ENCODE data around the gene ZFAND3. TPM values are rescaled to one million over a fixed set of nuclear protein-coding genes. Genes with fewer than 3 reads are reported as not detected.

Gene ZFAND3
- polyA plus RNA-seq, 3 donors = 11.5 to 21.1 (median 11.7) TPM

DNA sequence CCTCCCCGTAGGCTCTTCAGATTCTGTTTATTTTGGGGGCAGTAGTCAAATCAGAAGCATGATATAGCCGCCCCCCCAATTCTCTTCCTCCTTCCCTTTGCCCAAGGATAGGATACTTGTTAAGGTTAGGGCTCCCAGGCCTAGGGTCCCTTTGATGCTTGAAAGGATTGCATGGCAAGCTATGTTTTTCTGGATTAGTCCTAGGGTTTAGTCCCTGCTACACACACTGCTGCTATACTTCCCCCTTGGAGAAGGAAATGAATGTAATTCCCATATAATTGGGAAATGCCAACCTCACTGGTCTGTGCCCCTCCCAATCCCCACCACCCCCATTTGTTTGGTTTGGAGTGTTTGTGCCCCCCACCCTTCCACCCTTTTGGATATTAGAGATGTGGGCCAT, 62.8 kb downstream of the ZFAND3 start:
- no peak overlapping the region for H3K4me2 ChIP-seq (replicated peaks; ENCODE audit: extremely low read depth, low read length, poor library complexity, severe bottlenecking)
- no peak overlapping the region for H3K27ac Mint-ChIP-seq
- H3K4me3 ChIP-seq (replicated peaks in 1 of 3; ENCODE audit: low read depth in 2 of 3, low read length in 3 of 3) = no peak overlapping the region
- H3K27me3 Mint-ChIP-seq (ENCODE audit: low read depth in 3 of 3) = no peaks in the 10 kb centered on the region
- H3K9me3 ChIP-seq (replicated peaks in 1 of 2; ENCODE audit: control insufficient read depth in 1 of 2, insufficient read depth in 1 of 2, low read length in 2 of 2) = no peaks in the 10 kb centered on the region
- H4K20me1 ChIP-seq (ENCODE audit: insufficient read depth, low read length) = peaks cover 100% of the 10 kb centered on the region
- no peaks in the 10 kb centered on the region for H3K9me3 Mint-ChIP-seq
- H2AFZ ChIP-seq (ENCODE audit: insufficient read depth, low read depth, low read length, poor library complexity, severe bottlenecking) = no peak overlapping the region
- no peak for DNase-seq
- TF ChIP-seq, protein P1, sequence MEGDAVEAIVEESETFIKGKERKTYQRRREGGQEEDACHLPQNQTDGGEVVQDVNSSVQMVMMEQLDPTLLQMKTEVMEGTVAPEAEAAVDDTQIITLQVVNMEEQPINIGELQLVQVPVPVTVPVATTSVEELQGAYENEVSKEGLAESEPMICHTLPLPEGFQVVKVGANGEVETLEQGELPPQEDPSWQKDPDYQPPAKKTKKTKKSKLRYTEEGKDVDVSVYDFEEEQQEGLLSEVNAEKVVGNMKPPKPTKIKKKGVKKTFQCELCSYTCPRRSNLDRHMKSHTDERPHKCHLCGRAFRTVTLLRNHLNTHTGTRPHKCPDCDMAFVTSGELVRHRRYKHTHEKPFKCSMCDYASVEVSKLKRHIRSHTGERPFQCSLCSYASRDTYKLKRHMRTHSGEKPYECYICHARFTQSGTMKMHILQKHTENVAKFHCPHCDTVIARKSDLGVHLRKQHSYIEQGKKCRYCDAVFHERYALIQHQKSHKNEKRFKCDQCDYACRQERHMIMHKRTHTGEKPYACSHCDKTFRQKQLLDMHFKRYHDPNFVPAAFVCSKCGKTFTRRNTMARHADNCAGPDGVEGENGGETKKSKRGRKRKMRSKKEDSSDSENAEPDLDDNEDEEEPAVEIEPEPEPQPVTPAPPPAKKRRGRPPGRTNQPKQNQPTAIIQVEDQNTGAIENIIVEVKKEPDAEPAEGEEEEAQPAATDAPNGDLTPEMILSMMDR (IDR thresholded peaks at IDR 0.05) = no peak
- peaks cover 43% of the 10 kb centered on the region for H3K4me1 Mint-ChIP-seq
- no peak overlapping the region for H3K27ac ChIP-seq (ENCODE audit: low read depth in 1 of 2, low read length in 2 of 2)
- WGBS (ENCODE audit: insufficient coverage) = no CpG with 5 or more reads among the region's 2 CpGs
- peaks cover 0 to 4% of the 10 kb centered on the region in 2 donors for H3K36me3 Mint-ChIP-seq
- peaks cover 94% of the 10 kb centered on the region for H3K79me2 ChIP-seq (ENCODE audit: insufficient read depth, low read length)
- H3K36me3 ChIP-seq (replicated peaks in 1 of 2; ENCODE audit: control insufficient read depth in 1 of 2, insufficient read depth in 2 of 2, low read length in 2 of 2) = no peaks in the 10 kb centered on the region
- no peaks in the 10 kb centered on the region for H3K27me3 ChIP-seq (ENCODE audit: control insufficient read depth in 2 of 2, insufficient read depth in 2 of 2, low read length in 2 of 2)
- intact Hi-C loops (cut with micrococcal nuclease) = no loop called here
- H3K4me1 ChIP-seq (ENCODE audit: control insufficient read depth in 1 of 2, insufficient read depth in 2 of 2, low read length in 2 of 2) = peaks cover 13 to 18% of the 10 kb centered on the region in 2 donors
- no peak overlapping the region for H3K9ac ChIP-seq (ENCODE audit: insufficient read depth, low read length, poor library complexity, severe bottlenecking)
- H3K4me3 Mint-ChIP-seq = no peak overlapping the region

GRCh38 chr6:37882724-37883413, 63.3 kb downstream of the ZFAND3 start:
- Histone ChIP-seq H3K79me2 (ENCODE audit: insufficient read depth, low read length) (peaks cover 94% of the 10 kb centered on the region), H4K20me1 (ENCODE audit: insufficient read depth, low read length) (peaks cover 100% of the 10 kb centered on the region), H3K4me3 (replicated peaks in 1 of 3; ENCODE audit: low read depth in 2 of 3, low read length in 3 of 3) (no peak overlapping the region), H3K27ac (ENCODE audit: low read depth in 1 of 2, low read length in 2 of 2) (no peak overlapping the region), H2AFZ (ENCODE audit: insufficient read depth, low read depth, low read length, poor library complexity, severe bottlenecking) (no peak overlapping the region), H3K36me3 (replicated peaks in 1 of 2; ENCODE audit: control insufficient read depth in 1 of 2, insufficient read depth in 2 of 2, low read length in 2 of 2) (no peaks in the 10 kb centered on the region), H3K9me3 (replicated peaks in 1 of 2; ENCODE audit: control insufficient read depth in 1 of 2, insufficient read depth in 1 of 2, low read length in 2 of 2) (no peaks in the 10 kb centered on the region), H3K4me1 (ENCODE audit: control insufficient read depth in 1 of 2, insufficient read depth in 2 of 2, low read length in 2 of 2) (peaks cover 13 to 16% of the 10 kb centered on the region in 2 donors), H3K9ac (ENCODE audit: insufficient read depth, low read length, poor library complexity, severe bottlenecking) (no peak overlapping the region), H3K4me2 (replicated peaks; ENCODE audit: extremely low read depth, low read length, poor library complexity, severe bottlenecking) (no peak overlapping the region), H3K27me3 (ENCODE audit: control insufficient read depth in 2 of 2, insufficient read depth in 2 of 2, low read length in 2 of 2) (no peaks in the 10 kb centered on the region)
- no peak for DNase-seq
- no peaks in the 10 kb centered on the region for H3K9me3 Mint-ChIP-seq
- H3K4me3 Mint-ChIP-seq = no peak overlapping the region
- peaks cover 37% of the 10 kb centered on the region for H3K4me1 Mint-ChIP-seq
- intact Hi-C loops (cut with micrococcal nuclease) = no loop called here
- H3K36me3 Mint-ChIP-seq = peaks cover 0 to 4% of the 10 kb centered on the region in 2 donors
- peak overlapping the region in 1 of 7 donors; percentile 35 for H3K27ac Mint-ChIP-seq
- WGBS (ENCODE audit: insufficient coverage) = 100% methylated on average over 1 of the region's 2 CpGs
- no peaks in the 10 kb centered on the region for H3K27me3 Mint-ChIP-seq (ENCODE audit: low read depth in 3 of 3)
- TF ChIP-seq, protein P1 (IDR thresholded peaks at IDR 0.05) = no peak

Measured in CD14-positive monocyte (primary cell).